ENCODE results near the gene TCEA2. TPM values are rescaled to one million over a fixed set of nuclear protein-coding genes. Genes with fewer than 3 reads are reported as not detected.

Gene TCEA2
- total and polyA plus RNA-seq, 2 donors from 2014 or later: 53.8 to 90.9 TPM

DNA sequence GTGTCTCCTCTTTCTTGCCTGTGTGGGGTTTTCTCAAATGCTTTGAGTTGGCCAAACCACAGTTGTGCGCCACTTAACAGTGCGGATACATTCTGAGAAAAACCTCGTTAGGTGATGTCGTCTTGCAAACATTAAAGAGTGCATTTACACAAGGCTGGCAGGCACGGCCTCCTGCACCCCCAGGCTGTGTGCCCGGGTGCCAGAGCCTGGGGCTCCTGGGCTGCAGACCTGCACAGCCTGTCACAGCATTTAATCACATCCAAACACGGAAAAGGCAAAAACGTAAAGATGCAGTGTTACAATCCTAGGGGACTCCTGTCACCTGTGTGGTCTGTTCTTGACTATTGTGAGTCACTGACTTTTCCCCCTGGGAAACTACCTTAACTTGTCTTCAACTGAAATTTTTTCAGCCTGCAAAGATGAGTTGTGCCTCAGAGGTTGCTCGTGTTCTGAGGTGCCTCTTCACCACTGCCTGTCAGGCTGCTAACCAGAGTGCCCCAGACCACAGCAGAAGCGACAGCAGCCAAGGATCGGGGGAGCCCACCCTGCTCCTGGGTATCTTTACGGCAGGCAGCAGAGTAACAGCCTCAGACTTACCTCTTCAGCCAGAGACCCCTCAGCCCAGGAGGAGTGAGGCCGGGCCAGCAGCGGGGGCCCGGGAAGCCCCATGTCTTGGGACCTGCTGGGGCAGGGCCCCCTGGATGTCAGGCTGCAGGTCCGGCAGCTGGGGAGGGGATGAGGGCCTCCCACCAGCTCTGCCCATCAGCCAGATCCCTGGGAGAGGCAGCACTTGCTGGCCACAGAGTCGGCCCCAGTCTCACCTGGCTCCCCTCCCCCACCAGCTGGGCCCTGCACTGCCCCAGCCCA is 27.7 kb upstream of the TCEA2 start:
- H3K9ac ChIP-seq (ENCODE audit: low read length in 3 of 3): no peak overlapping the region
- no peak overlapping the region for H3K27ac ChIP-seq (ENCODE audit: low read depth in 2 of 2, low read length in 2 of 2)
- H3K27me3 ChIP-seq (ENCODE audit: control insufficient read depth, insufficient read depth, low read length): no peaks in the 10 kb centered on the region
- peaks cover 0 to 8% (median 0%) of the 10 kb centered on the region in 3 donors for H3K4me1 ChIP-seq (ENCODE audit: control insufficient read depth in 2 of 3, insufficient read depth in 2 of 3, low read depth in 1 of 3, low read length in 3 of 3)
- TF ChIP-seq, protein P1, sequence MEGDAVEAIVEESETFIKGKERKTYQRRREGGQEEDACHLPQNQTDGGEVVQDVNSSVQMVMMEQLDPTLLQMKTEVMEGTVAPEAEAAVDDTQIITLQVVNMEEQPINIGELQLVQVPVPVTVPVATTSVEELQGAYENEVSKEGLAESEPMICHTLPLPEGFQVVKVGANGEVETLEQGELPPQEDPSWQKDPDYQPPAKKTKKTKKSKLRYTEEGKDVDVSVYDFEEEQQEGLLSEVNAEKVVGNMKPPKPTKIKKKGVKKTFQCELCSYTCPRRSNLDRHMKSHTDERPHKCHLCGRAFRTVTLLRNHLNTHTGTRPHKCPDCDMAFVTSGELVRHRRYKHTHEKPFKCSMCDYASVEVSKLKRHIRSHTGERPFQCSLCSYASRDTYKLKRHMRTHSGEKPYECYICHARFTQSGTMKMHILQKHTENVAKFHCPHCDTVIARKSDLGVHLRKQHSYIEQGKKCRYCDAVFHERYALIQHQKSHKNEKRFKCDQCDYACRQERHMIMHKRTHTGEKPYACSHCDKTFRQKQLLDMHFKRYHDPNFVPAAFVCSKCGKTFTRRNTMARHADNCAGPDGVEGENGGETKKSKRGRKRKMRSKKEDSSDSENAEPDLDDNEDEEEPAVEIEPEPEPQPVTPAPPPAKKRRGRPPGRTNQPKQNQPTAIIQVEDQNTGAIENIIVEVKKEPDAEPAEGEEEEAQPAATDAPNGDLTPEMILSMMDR (IDR thresholded peaks at IDR 0.05; ENCODE audit: borderline replicate concordance, extremely low read depth, insufficient read depth): no peak
- FAIRE-seq: no peak
- H3K36me3 ChIP-seq (ENCODE audit: control insufficient read depth in 2 of 3, insufficient read depth in 3 of 3, low read length in 3 of 3): peaks cover 0 to 15% (median 8%) of the 10 kb centered on the region in 3 donors
- DNase-seq: no peak
- H3K4me3 ChIP-seq (ENCODE audit: low read length in 3 of 3): no peak overlapping the region
- intact Hi-C loops (cut with DNase I): no loop called here
- H3K9me3 ChIP-seq (ENCODE audit: control insufficient read depth in 2 of 3, insufficient read depth in 1 of 3, low read length in 3 of 3): no peaks in the 10 kb centered on the region

DNA sequence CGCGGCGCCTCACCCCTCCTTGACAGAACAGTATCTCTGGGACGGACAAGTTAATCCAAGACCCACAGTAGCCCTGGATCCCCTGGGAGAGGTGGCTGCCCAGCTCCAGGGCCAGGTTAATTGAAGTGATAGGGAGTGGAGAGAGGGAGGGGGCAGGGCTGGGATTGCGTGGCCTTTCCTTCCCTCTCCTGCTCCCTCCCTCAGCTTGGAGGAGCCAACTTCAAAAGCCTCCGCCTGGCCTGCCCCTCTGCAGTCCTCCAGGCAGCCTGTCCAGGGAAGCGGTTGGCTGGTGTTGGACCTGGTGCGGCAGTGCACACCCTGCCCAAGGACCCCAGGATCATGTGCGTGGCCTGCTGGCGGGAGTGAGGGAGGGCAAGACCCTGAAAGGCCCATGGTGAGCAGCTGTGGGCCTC is 27.1 kb upstream of the TCEA2 start, which contains the start of gene C20orf204:
Gene C20orf204, plus strand, starts transcription at position 250 of the 413 bp plus-strand sequence. Its CDS starts 142 bp downstream, at position 392.
- no peak within 1 kb of the TSS for H3K27ac ChIP-seq (ENCODE audit: low read depth in 2 of 2, low read length in 2 of 2)
- peaks cover 2% of the 10 kb centered on the region for H3K27me3 ChIP-seq (ENCODE audit: control insufficient read depth, insufficient read depth, low read length)
- peaks cover 0 to 12% (median 0%) of the 10 kb centered on the region in 3 donors for H3K4me1 ChIP-seq (ENCODE audit: control insufficient read depth in 2 of 3, insufficient read depth in 2 of 3, low read depth in 1 of 3, low read length in 3 of 3)
- no peak for FAIRE-seq
- no peak within 1 kb of the TSS for H3K4me3 ChIP-seq (ENCODE audit: low read length in 3 of 3)
- TF ChIP-seq, protein P1 (IDR thresholded peaks at IDR 0.05; ENCODE audit: borderline replicate concordance, extremely low read depth, insufficient read depth): no peak
- peak in 2 of 5 donors; percentile 31 to 58 for DNase-seq
- no peaks in the 10 kb centered on the region for H3K9me3 ChIP-seq (ENCODE audit: control insufficient read depth in 2 of 3, insufficient read depth in 1 of 3, low read length in 3 of 3)
- H3K9ac ChIP-seq (ENCODE audit: low read length in 3 of 3): no peak within 1 kb of the TSS
- intact Hi-C loops (cut with DNase I): no loop called here
- H3K36me3 ChIP-seq (ENCODE audit: control insufficient read depth in 2 of 3, insufficient read depth in 3 of 3, low read length in 3 of 3): peaks cover 0 to 10% (median 5%) of the 10 kb centered on the region in 3 donors

DNA sequence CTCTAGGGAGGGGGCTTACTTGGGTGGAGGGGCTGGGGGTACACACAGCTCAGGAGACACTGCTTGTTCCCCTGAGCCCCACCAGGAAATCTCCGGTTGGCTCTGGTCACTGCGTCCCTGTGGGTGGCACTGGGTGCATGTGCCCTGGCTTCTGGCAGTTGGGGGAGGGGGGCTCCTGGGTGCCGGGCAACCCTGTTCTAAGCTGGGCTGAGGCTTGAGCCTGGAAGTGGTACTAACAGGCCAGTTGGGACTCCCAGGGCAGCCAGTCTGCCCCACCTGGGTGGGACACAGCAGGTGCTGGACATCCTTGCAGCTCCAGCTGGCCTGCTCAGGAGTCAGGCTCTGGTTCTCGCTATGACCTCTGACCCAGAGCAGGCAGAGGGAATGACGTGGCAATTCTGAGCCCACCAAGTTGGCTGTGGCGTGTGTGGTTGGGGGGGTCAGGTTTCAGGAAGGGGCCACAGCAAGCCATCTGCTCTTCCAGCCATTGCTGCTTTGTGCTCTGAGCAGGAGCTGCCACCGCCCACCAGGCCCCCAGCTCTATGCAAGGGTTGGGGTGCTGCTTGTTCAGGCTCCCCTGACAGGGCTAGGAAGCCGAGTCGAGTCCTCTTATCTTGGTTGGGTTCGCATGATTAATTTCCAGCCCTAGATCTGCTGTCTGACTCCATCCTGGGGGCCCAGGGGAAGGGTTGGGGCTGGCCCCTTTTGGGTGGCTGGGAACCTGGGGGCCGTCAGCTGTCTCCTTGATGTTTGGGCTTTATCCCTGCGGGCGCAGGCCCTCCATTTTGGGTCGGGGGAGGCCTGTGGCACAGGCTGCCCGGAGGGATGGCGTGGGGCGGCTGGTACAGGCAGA is 26.4 kb upstream of the TCEA2 start:
- Histone ChIP-seq H3K4me1 (ENCODE audit: control insufficient read depth in 2 of 3, insufficient read depth in 2 of 3, low read depth in 1 of 3, low read length in 3 of 3) (peaks cover 0 to 14% (median 0%) of the 10 kb centered on the region in 3 donors), H3K27ac (ENCODE audit: low read depth in 2 of 2, low read length in 2 of 2) (no peak overlapping the region), H3K4me3 (ENCODE audit: low read length in 3 of 3) (no peak overlapping the region), H3K9me3 (ENCODE audit: control insufficient read depth in 2 of 3, insufficient read depth in 1 of 3, low read length in 3 of 3) (no peaks in the 10 kb centered on the region), H3K36me3 (ENCODE audit: control insufficient read depth in 2 of 3, insufficient read depth in 3 of 3, low read length in 3 of 3) (peaks cover 0 to 10% (median 5%) of the 10 kb centered on the region in 3 donors), H3K9ac (ENCODE audit: low read length in 3 of 3) (no peak overlapping the region), H3K27me3 (ENCODE audit: control insufficient read depth, insufficient read depth, low read length) (peaks cover 2% of the 10 kb centered on the region)
- intact Hi-C loops (cut with DNase I): no loop called here
- DNase-seq: peak in 4 of 5 donors; percentile 17 to 65 (median 48)
- no peak for FAIRE-seq
- TF ChIP-seq, protein P1 (IDR thresholded peaks at IDR 0.05; ENCODE audit: borderline replicate concordance, extremely low read depth, insufficient read depth): no peak

Measured in kidney (tissue), 14 donors.